H1 (cell line): ENCODE measurements around the gene OR2B2. TPM values are rescaled to one million over a fixed set of nuclear protein-coding genes. Genes with fewer than 3 reads are reported as not detected.

ENCODE experiments used
- CEBPB ChIP-seq: IDR thresholded peaks from 2 replicates; pipeline ENCODE4 v1.6.1; 2012; ENCODE audit warnings: low read depth, low read length
- CHD2 ChIP-seq: IDR thresholded peaks from 2 replicates; pipeline ENCODE4 v1.6.1; 2012; ENCODE audit warnings: low read length, improper control_type of control experiment
- EP300 ChIP-seq, 2 experiments: IDR thresholded peaks; 1 replicate in 1 of 2; 2 replicates in 1 of 2; pipeline ENCODE4 v1.6.1; 2011 to 2012; ENCODE audit warnings: low read depth in 2 of 2, low read length in 2 of 2, mild to moderate bottlenecking in 2 of 2, borderline replicate concordance in 1 of 2, inconsistent platforms in 1 of 2, moderate library complexity in 1 of 2
- SRF ChIP-seq: IDR thresholded peaks from 2 replicates; pipeline ENCODE4 v1.6.1; 2011; ENCODE audit warnings: mild to moderate bottlenecking, low read depth, low read length, moderate library complexity
- TAF7 ChIP-seq: optimal IDR thresholded peaks from 2 replicates; pipeline ENCODE3; 2011; ENCODE audit warnings: low read depth, mild to moderate bottlenecking, inconsistent platforms, low read length, moderate library complexity, borderline replicate concordance
- polyA plus RNA-seq, 7 experiments: library from polyadenylated mRNA; depleted of rRNA in 3 of 7; stranded (reverse) in 5 of 7; unstranded in 2 of 7; fragments of >200 nt in 5 of 7; fragments of 200-250 nt in 2 of 7; gene quantifications; 1 replicate in 5 of 7; 2 replicates in 1 of 7; 4 replicates in 1 of 7; pipeline versions ENCODE4 v1.2.1 to v1.2.3, GENCODE V29; 2011 to 2013; ENCODE audit warnings: missing spikeins in 2 of 7, mixed read lengths in 2 of 7
- total RNA-seq: library from RNA; stranded (reverse); fragmentation: NEBNext Ultra II Directional; extraction: Animal tissue kit (Norgen Biotek cat#: 25700); gene quantifications from 2 replicates; pipeline ENCODE4 v1.2.1, GENCODE V29; 2021
- TF ChIP-seq, protein P1 (sequence below): IDR thresholded peaks from 2 replicates; pipeline ENCODE4 v1.6.1; 2012; ENCODE audit warnings: inconsistent platforms

OR2B2 gene
- total and polyA plus RNA-seq, 2 of the 8 experiments (the other 6 are each of a cell fraction or from before 2014, with no cell fraction given): not detected

DNA sequence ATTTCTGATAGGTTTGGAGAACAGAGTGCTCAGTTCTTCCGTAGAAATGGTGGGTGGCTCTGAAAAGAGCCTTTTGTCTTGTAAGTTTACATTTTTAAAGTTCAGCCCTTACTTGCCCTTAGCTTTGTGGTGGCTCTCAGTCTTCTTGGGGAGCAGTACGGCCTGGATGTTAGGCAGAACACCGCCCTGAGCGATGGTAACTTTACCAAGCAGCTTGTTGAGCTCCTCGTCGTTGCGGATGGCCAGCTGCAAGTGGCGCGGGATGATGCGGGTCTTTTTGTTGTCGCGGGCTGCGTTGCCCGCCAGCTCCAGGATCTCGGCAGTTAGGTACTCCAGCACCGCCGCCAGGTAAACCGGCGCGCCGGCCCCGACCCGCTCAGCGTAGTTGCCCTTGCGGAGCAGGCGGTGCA lies 19.5 kb downstream of the OR2B2 start (continued):
- TF ChIP-seq, protein P1, sequence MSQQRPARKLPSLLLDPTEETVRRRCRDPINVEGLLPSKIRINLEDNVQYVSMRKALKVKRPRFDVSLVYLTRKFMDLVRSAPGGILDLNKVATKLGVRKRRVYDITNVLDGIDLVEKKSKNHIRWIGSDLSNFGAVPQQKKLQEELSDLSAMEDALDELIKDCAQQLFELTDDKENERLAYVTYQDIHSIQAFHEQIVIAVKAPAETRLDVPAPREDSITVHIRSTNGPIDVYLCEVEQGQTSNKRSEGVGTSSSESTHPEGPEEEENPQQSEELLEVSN: no peak
- TF ChIP-seq SRF: no peak
- no peak for TF ChIP-seq TAF7
- no peak for TF ChIP-seq CHD2
- no peak for TF ChIP-seq CEBPB
- no peak for TF ChIP-seq EP300 (IDR thresholded peaks at IDR 0.05; ENCODE audit: borderline replicate concordance in 1 of 2, low read depth in 2 of 2, low read length in 2 of 2)
